Psoas muscle (tissue), 8 donors: ENCODE results near the gene SLC23A2. TPM values are rescaled to one million over a fixed set of nuclear protein-coding genes. Genes with fewer than 3 reads are reported as not detected.

Experiments
- ATAC-seq, 4 donors: fragments of 200-7000 bp; cut with Tn5 transposase; one replicate each; pipeline ENCODE4 v1.9.1; 2020; ENCODE audit warnings: moderate library complexity in 3 of 4, mild to moderate bottlenecking in 2 of 4
- DNase-seq, 2 donors: peaks; one replicate each; pipeline ENCODE4 v3.0.0-alpha.2; 2020
- H3K27ac ChIP-seq: fragments of 200-600 bp; one replicate; pipeline ENCODE4 v1.8.0; 2022
- H3K27me3 ChIP-seq, 3 donors: fragments of 200-600 bp in 1 of 3; one replicate each; pipeline versions ENCODE4 v1.6.1 to v1.8.0; 2013 to 2022; ENCODE audit warnings: low read length in 2 of 3, mild to moderate bottlenecking in 2 of 3, moderate library complexity in 1 of 3; ENCODE audit not compliant: insufficient read depth in 3 of 3
- H3K36me3 ChIP-seq, 2 donors: fragments of 200-600 bp in 1 of 2; one replicate each; pipeline versions ENCODE4 v1.6.1 to v1.8.0; 2013 to 2022; ENCODE audit warnings: low read depth in 1 of 2, mild to moderate bottlenecking in 1 of 2, moderate library complexity in 1 of 2; ENCODE audit not compliant: insufficient read depth in 1 of 2
- H3K4me1 ChIP-seq: fragments of 200-600 bp; one replicate; pipeline ENCODE4 v1.8.0; 2022
- H3K4me3 ChIP-seq: fragments of 200-600 bp; one replicate; pipeline ENCODE4 v1.8.0; 2022; ENCODE audit warnings: mild to moderate bottlenecking
- H3K9me3 ChIP-seq: fragments of 200-600 bp; one replicate; pipeline ENCODE4 v1.8.0; 2022
- WGBS, 3 donors: extraction: QIAGEN DNeasy Blood & Tissue Kit; methylation state at CpG; one replicate each; pipeline versions ENCODE4 v1.1.6 to v1.1.7; 2013; 5-methylcytosine and 5-hydroxymethylcytosine counted together
- intact Hi-C, 2 donors: fragments of 100-400 bp; cut with DNase I; formaldehyde crosslinking; loops; one replicate each; pipeline versions ENCODE4 v1.11.0 to v1.14.2; 2022
- polyA plus RNA-seq, 3 donors: library from polyadenylated mRNA; stranded (reverse); fragments of 200-250 nt; gene quantifications; one replicate each; pipeline ENCODE4 v1.2.3, GENCODE V29; 2013
- total RNA-seq, 4 donors: library from RNA; stranded (reverse); fragmentation: NEBNext Ultra II Directional in 2 of 4; extraction: Animal tissue kit (Norgen Biotek cat#: 25700) in 2 of 4; gene quantifications; one replicate each; pipeline versions ENCODE4 v1.2.1 to v1.2.4, GENCODE V29; 2021 to 2023
- TF ChIP-seq, protein P1 (sequence below): fragments of 200-600 bp; IDR thresholded peaks from one replicate; pipeline ENCODE4 v1.8.0; 2022; ENCODE audit warnings: antibody characterized with exemption
- donor health status: healthy with polysubstance abuse.
- donor health status: DM: no; HTN: no; CAD: no; lungs with moderate emphysema.
- donor health status: Bipolar disorder and iron deficiency.
- donor health status: healthy.
- donor health status: DM: yes; HTN: yes; CAD: no.
- donor health status: DM: no; HTN: no; CAD: no.
- donor health status: DM: no; HTN: no; CAD: no.
- donor health status: DM: yes; HTN: yes; CAD: no.

Gene SLC23A2
- total and polyA plus RNA-seq, 7 donors, result 0.87 to 4.9 (median 3.4) TPM

DNA sequence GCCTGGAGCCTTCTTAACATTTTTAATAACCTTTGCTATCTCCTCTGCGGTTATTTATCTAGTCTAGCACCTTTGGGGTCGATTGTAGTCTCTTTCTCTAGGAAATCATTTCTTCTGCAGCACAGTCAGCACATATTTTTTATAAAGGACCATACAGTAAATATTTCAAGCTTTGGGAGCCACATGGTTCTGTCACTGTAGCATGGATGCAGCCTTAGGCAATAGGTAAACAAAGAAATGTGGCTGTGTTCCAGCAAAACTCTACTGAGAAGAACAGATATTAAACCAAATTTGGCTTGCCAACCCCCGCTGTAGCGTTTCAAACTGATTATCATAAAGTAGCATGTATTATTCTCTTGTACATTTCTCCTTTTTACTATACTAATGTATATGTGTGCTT, 95.7 kb downstream of the SLC23A2 start:
- H3K36me3 ChIP-seq, result peaks cover 0 to 11% of the 10 kb centered on the region in 2 donors
- H3K27ac ChIP-seq, result no peak overlapping the region
- TF ChIP-seq, protein P1, sequence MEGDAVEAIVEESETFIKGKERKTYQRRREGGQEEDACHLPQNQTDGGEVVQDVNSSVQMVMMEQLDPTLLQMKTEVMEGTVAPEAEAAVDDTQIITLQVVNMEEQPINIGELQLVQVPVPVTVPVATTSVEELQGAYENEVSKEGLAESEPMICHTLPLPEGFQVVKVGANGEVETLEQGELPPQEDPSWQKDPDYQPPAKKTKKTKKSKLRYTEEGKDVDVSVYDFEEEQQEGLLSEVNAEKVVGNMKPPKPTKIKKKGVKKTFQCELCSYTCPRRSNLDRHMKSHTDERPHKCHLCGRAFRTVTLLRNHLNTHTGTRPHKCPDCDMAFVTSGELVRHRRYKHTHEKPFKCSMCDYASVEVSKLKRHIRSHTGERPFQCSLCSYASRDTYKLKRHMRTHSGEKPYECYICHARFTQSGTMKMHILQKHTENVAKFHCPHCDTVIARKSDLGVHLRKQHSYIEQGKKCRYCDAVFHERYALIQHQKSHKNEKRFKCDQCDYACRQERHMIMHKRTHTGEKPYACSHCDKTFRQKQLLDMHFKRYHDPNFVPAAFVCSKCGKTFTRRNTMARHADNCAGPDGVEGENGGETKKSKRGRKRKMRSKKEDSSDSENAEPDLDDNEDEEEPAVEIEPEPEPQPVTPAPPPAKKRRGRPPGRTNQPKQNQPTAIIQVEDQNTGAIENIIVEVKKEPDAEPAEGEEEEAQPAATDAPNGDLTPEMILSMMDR, result no peak
- ATAC-seq (no peak), DNase-seq (no peak)
- no peaks in the 10 kb centered on the region for H3K9me3 ChIP-seq
- no peak overlapping the region for H3K4me3 ChIP-seq
- intact Hi-C loops, result no loop called here
- H3K4me1 ChIP-seq, result no peaks in the 10 kb centered on the region
- WGBS, 3 donors, result 82 to 90% (median 89%) methylated on average over 4 of the region's 4 CpGs
- no peaks in the 10 kb centered on the region for H3K27me3 ChIP-seq

DNA sequence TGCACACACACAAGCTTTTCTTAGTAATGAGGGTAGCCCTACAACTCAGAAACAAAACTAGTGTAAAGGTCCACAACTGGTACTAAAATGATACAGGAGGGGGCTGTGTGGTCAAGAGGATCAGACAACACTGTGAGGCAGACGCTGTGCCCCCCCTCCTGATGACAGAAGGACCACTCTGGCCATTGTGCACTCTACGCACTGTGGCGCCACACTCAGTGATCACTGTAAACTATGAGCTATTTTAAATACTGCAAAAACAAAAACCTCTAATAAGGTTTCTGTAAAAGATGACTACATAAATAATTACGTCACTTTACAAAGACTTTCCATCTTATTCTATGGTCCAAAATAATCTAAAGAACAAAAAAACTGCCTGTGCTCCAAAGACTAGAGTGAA, 96.1 kb downstream of the SLC23A2 start:
- WGBS, 3 donors, result 96 to 98% (median 97%) methylated on average over 4 of the region's 4 CpGs
- TF ChIP-seq, protein P1, result no peak
- Histone ChIP-seq H3K36me3 (peaks cover 0 to 11% of the 10 kb centered on the region in 2 donors), H3K9me3 (no peaks in the 10 kb centered on the region), H3K27me3 (no peaks in the 10 kb centered on the region), H3K4me3 (no peak overlapping the region), H3K4me1 (no peaks in the 10 kb centered on the region), H3K27ac (no peak overlapping the region)
- DNase-seq (no peak), ATAC-seq (no peak)
- intact Hi-C loops, result no loop called here

DNA sequence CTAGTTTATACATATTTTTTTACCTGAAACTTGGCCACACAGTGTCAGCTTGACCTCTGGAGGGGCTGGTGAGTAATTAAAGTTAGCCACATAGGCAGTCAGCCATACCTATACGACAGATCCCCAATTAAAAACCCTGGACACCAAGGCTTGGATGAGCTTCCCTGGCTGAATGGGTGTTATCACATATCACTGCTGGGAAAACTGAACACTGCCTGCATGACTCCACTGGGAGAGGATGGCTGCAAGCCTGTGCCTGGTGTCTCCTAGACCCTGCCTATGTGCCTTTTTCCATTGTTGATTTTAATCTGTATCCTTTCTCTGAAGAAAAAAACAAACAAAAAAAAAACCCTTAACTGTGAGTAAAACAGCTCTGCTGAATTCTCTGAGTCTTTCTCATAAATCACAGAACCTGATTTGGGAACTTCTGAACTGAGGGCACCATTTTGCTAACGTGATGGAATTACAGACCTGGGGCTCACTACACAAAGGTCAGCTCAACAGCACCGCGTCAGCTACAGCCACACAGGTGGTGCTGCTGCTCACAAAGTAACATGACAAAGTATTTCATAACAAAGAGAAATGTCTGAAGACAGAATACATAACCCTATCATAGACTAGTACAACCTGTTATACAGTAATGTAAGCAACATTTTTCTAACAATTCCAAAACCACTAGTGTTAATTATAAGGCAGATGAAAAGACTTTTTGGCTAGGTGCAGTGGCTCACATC, 97.0 kb downstream of the SLC23A2 start:
- Histone ChIP-seq H3K4me1 (no peaks in the 10 kb centered on the region), H3K4me3 (no peak overlapping the region), H3K36me3 (peaks cover 0 to 14% of the 10 kb centered on the region in 2 donors), H3K27me3 (no peaks in the 10 kb centered on the region), H3K9me3 (no peaks in the 10 kb centered on the region), H3K27ac (no peak overlapping the region)
- ATAC-seq (no peak), DNase-seq (no peak)
- WGBS, 3 donors, result 87 to 92% (median 91%) methylated on average over 4 of the region's 4 CpGs
- TF ChIP-seq, protein P1, result no peak
- intact Hi-C loops, result no loop called here

DNA sequence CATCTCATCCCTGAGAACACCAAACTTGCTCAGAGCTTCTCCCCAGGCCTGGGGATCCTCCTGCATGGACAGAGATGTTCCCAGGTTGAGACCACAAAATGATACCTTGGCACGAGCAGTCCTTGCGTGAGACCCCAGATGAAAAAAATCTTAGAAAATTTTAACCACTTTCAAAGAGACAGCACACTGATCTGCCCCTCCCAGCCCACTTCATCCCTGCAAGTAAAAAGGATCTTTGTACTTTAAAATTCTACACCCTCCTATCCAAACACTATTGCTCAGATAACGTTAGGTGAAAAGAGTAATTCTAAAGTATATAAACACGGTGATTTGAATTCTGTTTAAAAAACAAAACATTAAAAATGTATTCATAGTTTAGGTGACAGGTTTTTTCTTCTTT, 98.5 kb downstream of the SLC23A2 start:
- H3K9me3 ChIP-seq, result no peaks in the 10 kb centered on the region
- 94 to 96% (median 95%) methylated on average over 4 of the region's 4 CpGs for WGBS, 3 donors
- H3K27ac ChIP-seq, result no peak overlapping the region
- no peak for ATAC-seq
- H3K27me3 ChIP-seq, result no peaks in the 10 kb centered on the region
- H3K4me1 ChIP-seq, result no peaks in the 10 kb centered on the region
- H3K4me3 ChIP-seq, result no peak overlapping the region
- peaks cover 0 to 19% of the 10 kb centered on the region in 2 donors for H3K36me3 ChIP-seq
- intact Hi-C loops, result no loop called here
- no peak for DNase-seq
- TF ChIP-seq, protein P1, result no peak
